ENCODE data around the gene NAALADL2. TPM values are rescaled to one million over a fixed set of nuclear protein-coding genes. Genes with fewer than 3 reads are reported as not detected.
A peak's percentile ranks its signal among the peaks of the same experiment; 100 is the strongest.
"Not testable (repeated sequence)": the region's sequence is repeated elsewhere in the genome, so short reads cannot be mapped to it uniquely, and the experiment has no call there.

The NAALADL2 gene
- total and polyA plus RNA-seq, 2 donors (not counting 1 experiment from before 2014, with no cell fraction given) = 8.8 to 11.6 TPM

DNA sequence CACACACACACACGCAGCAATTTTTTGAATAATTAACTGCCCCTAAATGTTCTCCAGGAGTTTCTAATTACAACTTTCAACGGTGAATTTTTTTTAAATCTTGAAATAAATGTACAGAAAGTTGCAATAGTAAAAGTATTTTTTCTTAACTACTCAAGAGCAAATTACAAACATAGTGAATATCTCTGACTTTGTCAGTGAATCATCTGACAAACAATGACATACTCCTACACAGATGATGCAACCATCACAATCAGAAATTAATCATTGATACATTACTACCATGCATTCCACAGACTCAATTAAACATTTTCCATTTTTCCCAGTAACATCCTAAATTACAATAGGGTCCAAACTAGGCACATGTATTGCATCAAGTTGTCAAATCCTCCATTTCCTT, 597.3 kb downstream of the NAALADL2 start:
- TF ChIP-seq, protein P1, sequence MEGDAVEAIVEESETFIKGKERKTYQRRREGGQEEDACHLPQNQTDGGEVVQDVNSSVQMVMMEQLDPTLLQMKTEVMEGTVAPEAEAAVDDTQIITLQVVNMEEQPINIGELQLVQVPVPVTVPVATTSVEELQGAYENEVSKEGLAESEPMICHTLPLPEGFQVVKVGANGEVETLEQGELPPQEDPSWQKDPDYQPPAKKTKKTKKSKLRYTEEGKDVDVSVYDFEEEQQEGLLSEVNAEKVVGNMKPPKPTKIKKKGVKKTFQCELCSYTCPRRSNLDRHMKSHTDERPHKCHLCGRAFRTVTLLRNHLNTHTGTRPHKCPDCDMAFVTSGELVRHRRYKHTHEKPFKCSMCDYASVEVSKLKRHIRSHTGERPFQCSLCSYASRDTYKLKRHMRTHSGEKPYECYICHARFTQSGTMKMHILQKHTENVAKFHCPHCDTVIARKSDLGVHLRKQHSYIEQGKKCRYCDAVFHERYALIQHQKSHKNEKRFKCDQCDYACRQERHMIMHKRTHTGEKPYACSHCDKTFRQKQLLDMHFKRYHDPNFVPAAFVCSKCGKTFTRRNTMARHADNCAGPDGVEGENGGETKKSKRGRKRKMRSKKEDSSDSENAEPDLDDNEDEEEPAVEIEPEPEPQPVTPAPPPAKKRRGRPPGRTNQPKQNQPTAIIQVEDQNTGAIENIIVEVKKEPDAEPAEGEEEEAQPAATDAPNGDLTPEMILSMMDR (conservative IDR thresholded peaks at IDR 0.05 in 1 of 2, IDR thresholded peaks at IDR 0.05 in 1 of 2; ENCODE audit: low read depth in 1 of 2, low read length in 2 of 2) = no peak
- no peak for TF ChIP-seq EZH2 (IDR thresholded peaks at IDR 0.05; ENCODE audit: low read length, missing control alignments)
- peak; percentile 31 to 50 for DNase-seq (ENCODE audit: low read depth in 2 of 2)
- H3K27ac ChIP-seq (ENCODE audit: insufficient read depth, low read length) = no peak overlapping the region
- no peaks in the 10 kb centered on the region for H3K36me3 ChIP-seq (ENCODE audit: control insufficient read depth, insufficient read depth, low read length)
- H3K4me3 ChIP-seq (replicated peaks in 1 of 4; ENCODE audit: control extremely low read depth in 1 of 4, insufficient read depth in 1 of 4, low read depth in 3 of 4, low read length in 4 of 4) = no peak overlapping the region
- no peaks in the 10 kb centered on the region for H3K4me1 ChIP-seq (ENCODE audit: control insufficient read depth, extremely low read depth, insufficient read depth, low read length)
- H4K20me1 ChIP-seq (ENCODE audit: control insufficient read depth, extremely low read depth, insufficient read depth, low read length) = no peaks in the 10 kb centered on the region
- H3K4me2 ChIP-seq (ENCODE audit: extremely low read depth, insufficient read depth, low read length) = no peak overlapping the region
- no peaks in the 10 kb centered on the region for H3K9me3 ChIP-seq (ENCODE audit: control insufficient read depth, insufficient read depth, low read depth, low read length)
- H2AFZ ChIP-seq (ENCODE audit: low read length) = no peak overlapping the region
- no peaks in the 10 kb centered on the region for H3K27me3 ChIP-seq (ENCODE audit: control insufficient read depth, insufficient read depth, low read length)
- H3K9ac ChIP-seq (ENCODE audit: insufficient read depth, low read length) = no peak overlapping the region
- no peaks in the 10 kb centered on the region for H3K79me2 ChIP-seq (ENCODE audit: control insufficient read depth, insufficient read depth, low read length)

DNA sequence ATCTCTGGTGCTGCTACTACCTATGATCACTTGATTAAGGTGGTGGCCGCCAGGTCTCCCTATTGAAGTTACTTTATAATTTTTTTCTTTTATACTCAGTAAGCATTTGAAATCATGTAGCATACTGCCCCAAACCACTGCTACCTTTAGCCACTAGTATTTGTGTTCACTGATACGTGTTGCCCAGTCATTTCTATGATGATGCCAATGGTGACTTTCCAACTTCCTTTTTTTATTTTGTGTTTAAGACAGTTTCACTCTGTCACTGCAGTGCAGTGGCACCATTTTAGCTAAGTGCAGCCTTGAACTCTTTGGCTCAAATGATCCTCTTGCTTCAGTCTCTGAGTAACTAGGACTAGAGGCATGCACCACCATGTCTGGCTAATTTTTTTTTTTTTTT, 598.2 kb downstream of the NAALADL2 start:
- no peaks in the 10 kb centered on the region for H3K27me3 ChIP-seq (ENCODE audit: control insufficient read depth, insufficient read depth, low read length)
- no peaks in the 10 kb centered on the region for H4K20me1 ChIP-seq (ENCODE audit: control insufficient read depth, extremely low read depth, insufficient read depth, low read length)
- H3K4me2 ChIP-seq (ENCODE audit: extremely low read depth, insufficient read depth, low read length) = no peak overlapping the region
- no peak overlapping the region for H2AFZ ChIP-seq (ENCODE audit: low read length)
- H3K4me1 ChIP-seq (ENCODE audit: control insufficient read depth, extremely low read depth, insufficient read depth, low read length) = no peaks in the 10 kb centered on the region
- no peaks in the 10 kb centered on the region for H3K36me3 ChIP-seq (ENCODE audit: control insufficient read depth, insufficient read depth, low read length)
- TF ChIP-seq, protein P1 (conservative IDR thresholded peaks at IDR 0.05 in 1 of 2, IDR thresholded peaks at IDR 0.05 in 1 of 2; ENCODE audit: low read depth in 1 of 2, low read length in 2 of 2) = no peak
- no peak for TF ChIP-seq EZH2 (IDR thresholded peaks at IDR 0.05; ENCODE audit: low read length, missing control alignments)
- no peak overlapping the region for H3K9ac ChIP-seq (ENCODE audit: insufficient read depth, low read length)
- H3K4me3 ChIP-seq (replicated peaks in 1 of 4; ENCODE audit: control extremely low read depth in 1 of 4, insufficient read depth in 1 of 4, low read depth in 3 of 4, low read length in 4 of 4) = no peak overlapping the region
- no peaks in the 10 kb centered on the region for H3K9me3 ChIP-seq (ENCODE audit: control insufficient read depth, insufficient read depth, low read depth, low read length)
- no peak for DNase-seq (ENCODE audit: low read depth in 2 of 2)
- no peaks in the 10 kb centered on the region for H3K79me2 ChIP-seq (ENCODE audit: control insufficient read depth, insufficient read depth, low read length)
- no peak overlapping the region for H3K27ac ChIP-seq (ENCODE audit: insufficient read depth, low read length)

DNA sequence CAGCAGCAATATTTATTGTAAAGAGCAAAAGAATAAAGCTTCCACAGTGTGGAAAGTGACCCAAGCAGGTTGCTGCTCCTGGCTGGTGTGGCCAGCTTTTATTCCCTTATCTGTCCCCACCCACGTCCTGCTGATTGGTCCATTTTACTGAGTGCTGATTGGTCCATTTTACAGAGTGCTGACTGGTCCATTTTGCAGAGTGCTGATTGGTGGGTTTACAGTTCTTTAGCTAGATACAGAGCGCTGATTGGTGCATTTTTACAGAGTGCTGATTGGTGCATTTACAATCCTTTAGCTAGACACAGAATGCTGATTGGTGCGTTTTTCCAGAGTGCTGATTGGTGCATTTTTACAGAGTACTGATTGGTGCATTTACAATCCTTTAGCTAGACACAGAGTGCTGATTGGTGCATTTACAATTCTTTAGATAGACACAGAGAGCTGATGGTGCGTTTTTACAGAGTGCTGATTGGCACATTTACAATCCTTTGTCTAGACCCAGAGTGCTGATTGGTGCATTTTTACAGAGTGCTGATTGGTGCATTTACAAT, 601.8 kb downstream of the NAALADL2 start:
- not testable (repeated sequence) for H2AFZ ChIP-seq (ENCODE audit: low read length); H3K79me2 ChIP-seq (ENCODE audit: control insufficient read depth, insufficient read depth, low read length); H3K9me3 ChIP-seq (ENCODE audit: control insufficient read depth, insufficient read depth, low read depth, low read length); H3K27me3 ChIP-seq (ENCODE audit: control insufficient read depth, insufficient read depth, low read length); DNase-seq (ENCODE audit: low read depth in 2 of 2); H3K4me1 ChIP-seq (ENCODE audit: control insufficient read depth, extremely low read depth, insufficient read depth, low read length); H4K20me1 ChIP-seq (ENCODE audit: control insufficient read depth, extremely low read depth, insufficient read depth, low read length); H3K4me2 ChIP-seq (ENCODE audit: extremely low read depth, insufficient read depth, low read length); H3K36me3 ChIP-seq (ENCODE audit: control insufficient read depth, insufficient read depth, low read length); H3K27ac ChIP-seq (ENCODE audit: insufficient read depth, low read length); H3K4me3 ChIP-seq (replicated peaks in 1 of 4; ENCODE audit: control extremely low read depth in 1 of 4, insufficient read depth in 1 of 4, low read depth in 3 of 4, low read length in 4 of 4); H3K9ac ChIP-seq (ENCODE audit: insufficient read depth, low read length)
